OCI-LY3 (cell line): ENCODE data around the gene CHP1.

Experiments used
- H2AFZ ChIP-seq: fragments of 200-600, 300-600 bp; shearing (Covaris generic); 2 replicates; pipeline ENCODE4 v1.6.0; 2014; ENCODE audit warnings: antibody characterized with exemption, low read depth, low read length
- H3K27ac ChIP-seq: fragments of 200-600, 300-600 bp; sonication (generic); 2 replicates; pipeline ENCODE4 v1.5.1; 2014; ENCODE audit warnings: mild to moderate bottlenecking, low read length, moderate library complexity, mixed read lengths
- H3K27me3 ChIP-seq: fragments of 200-600, 300-600 bp; sonication (generic); 2 replicates; pipeline ENCODE4 v1.6.1; 2014; ENCODE audit warnings: low read depth, low read length, mixed read lengths
- H3K36me3 ChIP-seq: fragments of 200-600, 300-600 bp; sonication (generic); replicated peaks from 2 replicates; pipeline ENCODE3; 2014; ENCODE audit warnings: low read depth, low read length, mixed read lengths
- H3K4me1 ChIP-seq: fragments of 300-600, 200-600 bp; sonication (generic); 2 replicates; pipeline ENCODE4 v1.6.1; 2014; ENCODE audit warnings: low read length, mixed read lengths
- H3K4me2 ChIP-seq: fragments of 200-600, 300-600 bp; sonication (generic); 2 replicates; pipeline ENCODE4 v1.6.1; 2014; ENCODE audit warnings: low read length, mixed read lengths
- H3K4me3 ChIP-seq: fragments of 300-600, 200-600 bp; sonication (generic); 2 replicates; pipeline ENCODE4 v1.5.1; 2014; ENCODE audit warnings: antibody characterized with exemption, mild to moderate bottlenecking, low read length, moderate library complexity
- H3K79me2 ChIP-seq: fragments of 300-600, 200-600 bp; shearing (Covaris generic); 2 replicates; pipeline ENCODE4 v1.6.1; 2014; ENCODE audit warnings: mild to moderate bottlenecking, low read length, mixed read lengths
- H3K9ac ChIP-seq: fragments of 300-600, 200-600 bp; shearing (Covaris generic); 2 replicates; pipeline ENCODE4 v1.6.0; 2014; ENCODE audit warnings: mild to moderate bottlenecking, low read length, moderate library complexity
- H3K9me3 ChIP-seq: fragments of 200-600, 300-600 bp; shearing (Covaris generic); 2 replicates; pipeline ENCODE4 v1.6.1; 2014; ENCODE audit warnings: low read length, mixed read lengths; ENCODE audit not compliant: insufficient read depth
- H4K20me1 ChIP-seq: fragments of 200-600, 300-600 bp; sonication (generic); 2 replicates; pipeline ENCODE4 v1.6.1; 2016; ENCODE audit warnings: low read length, mixed read lengths; ENCODE audit not compliant: insufficient read depth
- EZH2phosphoT487 ChIP-seq: fragments of 200-600 bp; shearing (Covaris generic); IDR thresholded peaks from 2 replicates; pipeline ENCODE4 v1.6.1; 2018; ENCODE audit warnings: antibody characterized with exemption, mixed run types, low read depth
- TF ChIP-seq, protein P1 (sequence below): fragments of 200-600, 300-600 bp; sonication (generic); IDR thresholded peaks from 2 replicates; pipeline ENCODE4 v1.5.1; 2014; ENCODE audit warnings: antibody characterized with exemption, low read length, low read depth

CHP1 gene

DNA sequence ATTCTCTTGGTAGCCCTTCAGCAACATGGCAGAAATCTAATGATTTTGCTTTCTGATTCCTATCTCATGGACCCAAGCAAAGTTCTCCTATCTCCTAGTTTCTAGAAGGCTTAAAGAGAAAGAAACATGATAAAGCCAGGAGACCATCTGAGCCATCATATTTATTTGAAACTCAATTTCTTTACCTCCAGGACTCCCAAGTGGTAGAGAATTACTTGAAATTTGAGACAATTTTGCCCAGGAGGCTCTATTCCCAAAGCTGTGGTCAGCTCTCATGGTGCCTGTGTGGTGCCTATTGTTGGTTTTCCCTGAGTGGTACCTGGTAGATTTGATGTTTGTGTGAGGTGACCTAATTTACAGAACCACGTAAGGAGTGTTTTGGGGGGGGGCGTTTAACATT, 38.8 kb downstream of the CHP1 start:
- no peak overlapping the region for H3K27ac ChIP-seq
- no peaks in the 10 kb centered on the region for H3K79me2 ChIP-seq
- no peaks in the 10 kb centered on the region for H3K4me1 ChIP-seq
- no peak for TF ChIP-seq EZH2phosphoT487
- TF ChIP-seq, protein P1, sequence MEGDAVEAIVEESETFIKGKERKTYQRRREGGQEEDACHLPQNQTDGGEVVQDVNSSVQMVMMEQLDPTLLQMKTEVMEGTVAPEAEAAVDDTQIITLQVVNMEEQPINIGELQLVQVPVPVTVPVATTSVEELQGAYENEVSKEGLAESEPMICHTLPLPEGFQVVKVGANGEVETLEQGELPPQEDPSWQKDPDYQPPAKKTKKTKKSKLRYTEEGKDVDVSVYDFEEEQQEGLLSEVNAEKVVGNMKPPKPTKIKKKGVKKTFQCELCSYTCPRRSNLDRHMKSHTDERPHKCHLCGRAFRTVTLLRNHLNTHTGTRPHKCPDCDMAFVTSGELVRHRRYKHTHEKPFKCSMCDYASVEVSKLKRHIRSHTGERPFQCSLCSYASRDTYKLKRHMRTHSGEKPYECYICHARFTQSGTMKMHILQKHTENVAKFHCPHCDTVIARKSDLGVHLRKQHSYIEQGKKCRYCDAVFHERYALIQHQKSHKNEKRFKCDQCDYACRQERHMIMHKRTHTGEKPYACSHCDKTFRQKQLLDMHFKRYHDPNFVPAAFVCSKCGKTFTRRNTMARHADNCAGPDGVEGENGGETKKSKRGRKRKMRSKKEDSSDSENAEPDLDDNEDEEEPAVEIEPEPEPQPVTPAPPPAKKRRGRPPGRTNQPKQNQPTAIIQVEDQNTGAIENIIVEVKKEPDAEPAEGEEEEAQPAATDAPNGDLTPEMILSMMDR: no peak
- H3K4me3 ChIP-seq: no peak overlapping the region
- H3K9me3 ChIP-seq: no peaks in the 10 kb centered on the region
- no peak overlapping the region for H3K4me2 ChIP-seq
- no peak overlapping the region for H3K9ac ChIP-seq
- H3K27me3 ChIP-seq: no peaks in the 10 kb centered on the region
- H3K36me3 ChIP-seq: no peaks in the 10 kb centered on the region
- H2AFZ ChIP-seq: no peak overlapping the region
- H4K20me1 ChIP-seq: no peaks in the 10 kb centered on the region

DNA sequence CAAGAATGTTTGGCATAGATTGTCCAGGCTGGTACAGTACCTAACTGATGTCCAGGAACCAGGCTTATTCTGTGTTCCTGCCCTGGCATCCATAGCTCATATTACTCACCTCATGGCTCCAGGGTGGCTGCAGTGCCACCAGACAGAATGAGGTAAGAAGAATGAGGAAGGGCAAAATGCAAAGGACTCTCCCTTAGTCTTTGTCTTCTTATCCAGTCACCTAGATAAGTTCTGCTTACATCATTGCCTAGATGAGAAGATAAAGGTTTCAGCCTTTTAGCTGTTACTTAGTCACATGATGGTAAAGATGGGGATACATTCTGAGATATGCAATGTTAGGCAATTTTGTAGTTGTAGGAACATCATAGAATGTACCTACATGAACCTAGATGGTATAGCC, 45.8 kb downstream of the CHP1 start:
- TF ChIP-seq, protein P1: no peak
- no peak for TF ChIP-seq EZH2phosphoT487
- H3K27me3 ChIP-seq: no peaks in the 10 kb centered on the region
- H3K27ac ChIP-seq: no peak overlapping the region
- H4K20me1 ChIP-seq: no peaks in the 10 kb centered on the region
- H3K4me1 ChIP-seq: no peaks in the 10 kb centered on the region
- H3K4me2 ChIP-seq: no peak overlapping the region
- no peaks in the 10 kb centered on the region for H3K9me3 ChIP-seq
- no peak overlapping the region for H2AFZ ChIP-seq
- no peak overlapping the region for H3K9ac ChIP-seq
- H3K36me3 ChIP-seq: no peaks in the 10 kb centered on the region
- H3K79me2 ChIP-seq: no peaks in the 10 kb centered on the region
- no peak overlapping the region for H3K4me3 ChIP-seq

DNA sequence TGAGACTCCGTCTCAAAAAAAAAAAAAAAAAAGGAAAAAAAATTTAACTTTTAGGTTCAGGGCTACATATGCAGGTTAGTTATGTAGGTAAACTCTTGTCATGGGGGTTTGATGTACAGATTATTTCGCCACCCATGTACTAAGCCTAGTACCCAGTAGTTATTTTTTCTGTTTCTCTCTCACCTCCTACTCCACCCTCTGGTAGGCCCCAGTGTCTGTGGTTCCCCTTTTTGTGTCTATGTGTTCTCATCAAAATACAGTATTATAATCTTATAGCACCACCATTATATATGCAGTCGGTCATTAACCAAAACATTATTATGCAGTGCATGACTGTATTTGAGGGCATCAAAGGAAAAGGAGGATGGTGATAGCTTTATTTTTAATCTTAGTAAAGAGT, 47.3 kb downstream of the CHP1 start:
- Histone ChIP-seq H4K20me1 (no peaks in the 10 kb centered on the region), H3K27ac (no peak overlapping the region), H3K36me3 (no peaks in the 10 kb centered on the region), H3K79me2 (peaks cover 5% of the 10 kb centered on the region; the same call in 1 of the 2 replicates), H3K4me1 (peaks cover 5% of the 10 kb centered on the region), H2AFZ (no peak overlapping the region), H3K9ac (no peak overlapping the region), H3K27me3 (no peaks in the 10 kb centered on the region), H3K9me3 (no peaks in the 10 kb centered on the region), H3K4me3 (no peak overlapping the region), H3K4me2 (no peak overlapping the region)
- TF ChIP-seq EZH2phosphoT487: no peak
- TF ChIP-seq, protein P1: no peak

DNA sequence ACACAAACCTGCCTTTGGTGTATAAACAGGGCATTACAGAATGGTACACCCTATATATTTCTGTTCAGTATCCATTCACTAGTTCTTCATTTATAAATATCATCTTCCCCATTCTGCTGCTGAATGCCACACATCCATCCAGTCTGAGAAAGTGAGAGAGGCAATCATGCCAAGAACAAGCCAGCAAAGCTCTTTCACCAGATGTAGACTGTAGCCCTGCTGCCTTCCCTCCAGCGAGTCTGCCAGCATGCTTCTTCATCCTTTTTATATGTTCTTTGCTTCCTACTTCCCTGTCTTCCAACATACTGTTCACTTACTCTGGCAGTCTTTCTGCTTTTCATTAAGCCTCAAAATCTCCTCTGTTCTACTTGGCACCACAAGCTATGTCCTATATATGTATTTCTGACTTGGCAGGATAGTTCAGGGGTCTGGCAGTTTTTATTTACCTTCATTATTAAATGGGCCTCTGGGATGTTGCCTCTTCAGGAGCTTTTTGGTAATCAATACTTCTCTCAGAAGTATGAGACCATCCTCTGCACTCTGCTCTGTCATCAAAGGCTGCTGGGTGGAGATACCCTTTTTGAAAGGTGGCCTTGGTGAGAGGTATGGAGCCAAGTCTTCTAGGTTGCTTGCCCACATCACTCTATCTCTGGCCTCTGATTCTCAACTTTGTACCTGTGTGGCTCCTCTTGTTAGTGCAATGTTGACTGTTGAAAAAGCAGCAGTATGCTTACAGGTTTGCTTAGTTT, 48.6 kb downstream of the CHP1 start:
- Histone ChIP-seq H3K27ac (no peak overlapping the region), H3K36me3 (peaks cover 3% of the 10 kb centered on the region), H3K9me3 (no peaks in the 10 kb centered on the region), H2AFZ (no peak overlapping the region), H3K4me3 (no peak overlapping the region), H3K79me2 (peaks cover 16% of the 10 kb centered on the region), H3K4me2 (no peak overlapping the region), H3K9ac (no peak overlapping the region), H4K20me1 (no peaks in the 10 kb centered on the region), H3K4me1 (peaks cover 7% of the 10 kb centered on the region), H3K27me3 (no peaks in the 10 kb centered on the region)
- no peak for TF ChIP-seq EZH2phosphoT487
- TF ChIP-seq, protein P1: no peak
